Epidermal melanocyte (primary cell): ENCODE data around the gene MRPL40.
A peak's percentile ranks its signal among the peaks of the same experiment; 100 is the strongest.

Experiments used
- DNase-seq: peaks from one replicate; pipeline ENCODE4 v3.0.0; 2011; ENCODE audit warnings: low spot score; ENCODE audit not compliant: insufficient read length

Gene MRPL40

DNA sequence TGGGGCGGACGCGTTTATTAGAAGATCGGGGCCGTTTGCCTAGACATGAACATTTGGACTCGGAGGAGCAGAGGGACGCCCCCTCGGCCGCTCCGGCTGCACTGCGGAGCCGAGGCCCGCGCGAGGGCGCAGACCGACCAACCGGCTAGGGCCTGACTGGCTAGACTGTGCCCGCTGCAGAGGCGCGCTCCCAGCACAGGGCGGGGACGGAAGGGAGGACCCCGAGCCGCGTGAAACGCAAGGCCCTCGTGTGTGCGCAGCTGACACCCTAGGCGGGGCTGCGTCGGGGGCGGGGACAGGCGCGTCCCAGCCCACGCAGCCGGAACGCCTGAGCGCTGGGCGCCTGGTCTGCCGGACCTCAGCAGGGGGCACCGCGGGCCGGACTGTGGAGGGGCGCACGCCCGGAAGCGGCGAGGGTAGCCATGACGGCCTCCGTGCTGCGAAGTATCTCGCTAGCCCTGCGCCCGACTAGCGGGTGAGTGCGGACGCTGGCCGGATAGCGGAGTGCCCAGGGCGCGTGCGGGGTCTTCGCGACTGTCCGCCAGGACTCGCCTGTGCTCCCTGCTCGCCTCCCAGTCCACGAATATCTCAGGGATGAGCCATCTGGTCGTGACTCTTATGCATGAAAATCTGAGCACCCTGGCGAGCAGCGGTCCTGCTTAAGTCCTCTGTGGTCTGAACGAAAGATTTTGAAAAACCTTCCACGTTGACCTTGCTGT is at the start of gene MRPL40:
Gene MRPL40 (plus strand): TSS at position 413 of the 719 bp plus-strand sequence. CDS start 10 bp downstream, at position 423.
- peak; percentile 81 for DNase-seq

DNA sequence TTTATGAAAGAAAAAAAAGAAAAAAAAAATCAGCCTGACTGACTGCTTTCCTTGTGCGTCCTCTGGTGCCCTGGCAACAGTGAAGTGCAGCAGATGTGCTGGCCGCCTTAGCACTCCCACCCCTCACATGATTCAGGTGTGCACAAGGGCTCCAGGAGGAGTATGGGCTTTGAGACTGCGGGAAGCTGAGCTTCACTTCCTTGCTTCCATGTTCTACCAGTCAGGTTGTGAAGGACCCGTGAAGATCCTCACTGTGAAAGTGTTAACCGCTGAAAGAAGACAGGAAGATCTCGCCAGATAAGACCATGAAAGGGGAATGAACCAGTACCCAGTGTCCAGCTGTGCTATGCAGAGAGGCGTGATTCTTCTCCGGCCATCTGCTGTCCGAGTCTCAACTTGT is 49.1 kb upstream of the MRPL40 start:
- DNase-seq = no peak

DNA sequence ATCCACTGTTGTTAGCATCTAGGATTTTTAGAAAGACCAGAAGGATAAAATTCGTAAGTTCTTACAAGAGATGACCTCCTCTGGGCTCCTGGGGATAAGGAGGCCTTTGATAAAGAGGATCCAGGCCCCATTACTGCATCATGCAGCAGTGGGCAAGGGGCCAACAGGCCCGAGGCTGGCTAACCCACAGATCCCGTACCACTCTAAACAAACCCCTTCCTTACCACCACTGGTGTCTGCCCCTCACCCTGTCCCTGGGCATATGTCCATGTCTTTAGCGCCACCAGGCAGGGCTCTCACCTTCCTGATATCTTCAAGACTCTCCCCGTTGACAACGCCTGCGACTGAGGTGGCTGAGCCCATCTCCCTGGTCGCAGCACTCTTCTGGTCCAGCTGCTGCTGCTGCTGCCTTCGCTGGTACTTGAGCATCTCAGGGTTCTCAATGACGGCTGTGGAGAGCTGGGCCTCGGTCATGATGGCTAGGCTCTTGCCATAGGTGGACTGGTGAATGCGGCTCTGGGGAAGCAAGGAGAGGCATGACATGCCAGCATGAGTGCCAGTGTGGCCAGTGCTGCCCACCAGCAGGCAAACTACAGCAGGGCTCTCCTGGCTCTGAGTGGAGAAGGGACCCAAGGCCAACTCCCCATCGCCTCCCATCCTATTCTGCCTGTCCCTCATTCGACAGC is 47.0 kb upstream of the MRPL40 start:
- DNase-seq = peak; percentile 77

DNA sequence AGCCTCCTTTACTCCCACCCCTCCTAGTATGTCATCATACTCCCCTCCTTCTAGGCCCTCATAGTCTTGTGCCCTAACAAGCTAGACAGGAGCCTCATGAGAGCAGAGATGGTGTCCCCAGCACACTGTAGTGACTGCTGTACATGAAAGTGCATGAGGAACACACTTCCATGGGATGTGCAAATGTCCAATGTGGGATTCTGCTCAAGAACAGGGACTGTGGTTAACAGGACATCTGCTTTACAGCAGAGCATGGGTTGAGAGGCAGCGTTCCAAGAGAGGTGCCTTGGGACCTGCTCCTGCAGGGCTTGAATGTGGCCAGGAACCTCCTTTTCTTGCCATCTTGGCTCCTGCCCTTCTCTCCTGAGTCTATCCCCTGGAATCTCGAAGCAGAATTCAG is 46.1 kb upstream of the MRPL40 start:
- DNase-seq = no peak

DNA sequence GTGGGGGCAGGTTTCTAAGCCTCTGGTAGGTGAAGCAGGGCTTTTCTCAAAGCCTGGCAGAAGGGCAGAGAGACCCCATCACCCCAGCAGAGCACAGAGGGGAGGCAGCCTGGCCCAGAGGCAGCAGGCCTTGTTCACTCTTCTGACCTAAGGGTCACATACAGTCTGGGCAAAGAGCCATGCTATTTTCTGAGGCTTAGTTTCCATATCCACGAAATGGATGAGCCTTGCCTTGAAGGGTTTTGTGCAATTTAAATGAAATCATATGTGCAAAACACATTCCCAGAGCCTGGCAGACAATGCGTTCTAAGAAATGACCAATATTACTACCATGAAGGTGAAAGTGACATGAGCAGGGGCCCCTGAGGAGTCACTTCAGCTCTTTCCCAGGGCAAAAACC is 45.3 kb upstream of the MRPL40 start:
- DNase-seq = no peak

DNA sequence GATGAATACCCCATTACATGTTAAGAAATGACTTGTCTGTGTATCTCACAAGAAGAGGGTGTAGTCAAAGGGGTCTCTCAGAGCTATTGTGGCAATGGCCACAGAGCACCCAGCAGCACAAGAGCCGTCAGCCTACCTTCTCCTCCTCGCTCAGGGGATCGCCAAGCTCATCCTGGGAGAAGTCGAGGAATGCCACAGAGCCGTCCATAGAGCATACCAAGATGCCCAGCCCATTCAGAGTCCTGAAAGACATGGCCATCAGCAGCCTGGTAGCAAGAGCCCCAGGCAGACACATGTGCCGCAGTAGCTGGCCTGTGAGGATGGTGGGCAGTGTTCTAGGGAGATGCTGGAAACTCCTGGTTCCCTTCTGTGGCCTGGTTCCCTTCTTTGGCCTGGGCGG is 44.8 kb upstream of the MRPL40 start:
- no peak for DNase-seq

DNA sequence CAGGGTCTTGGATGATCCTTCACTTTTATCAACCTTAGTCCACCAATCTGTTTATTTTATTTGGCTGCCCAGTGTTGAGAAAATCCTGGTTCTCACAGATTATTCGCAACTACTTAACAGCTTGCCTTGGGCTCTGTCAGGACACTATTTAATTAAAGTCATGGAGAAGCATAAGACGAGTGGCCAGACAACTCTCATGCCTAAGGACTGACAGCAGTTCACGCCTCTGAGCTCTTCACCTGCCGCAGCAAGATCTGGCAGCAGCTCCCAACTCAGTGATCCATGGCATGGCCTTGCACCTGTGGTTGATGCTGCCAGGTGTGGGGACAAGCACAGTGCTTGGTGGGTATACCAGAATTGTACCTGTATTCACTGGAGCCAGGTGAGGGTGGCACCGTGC is 38.6 kb upstream of the MRPL40 start:
- DNase-seq = no peak

DNA sequence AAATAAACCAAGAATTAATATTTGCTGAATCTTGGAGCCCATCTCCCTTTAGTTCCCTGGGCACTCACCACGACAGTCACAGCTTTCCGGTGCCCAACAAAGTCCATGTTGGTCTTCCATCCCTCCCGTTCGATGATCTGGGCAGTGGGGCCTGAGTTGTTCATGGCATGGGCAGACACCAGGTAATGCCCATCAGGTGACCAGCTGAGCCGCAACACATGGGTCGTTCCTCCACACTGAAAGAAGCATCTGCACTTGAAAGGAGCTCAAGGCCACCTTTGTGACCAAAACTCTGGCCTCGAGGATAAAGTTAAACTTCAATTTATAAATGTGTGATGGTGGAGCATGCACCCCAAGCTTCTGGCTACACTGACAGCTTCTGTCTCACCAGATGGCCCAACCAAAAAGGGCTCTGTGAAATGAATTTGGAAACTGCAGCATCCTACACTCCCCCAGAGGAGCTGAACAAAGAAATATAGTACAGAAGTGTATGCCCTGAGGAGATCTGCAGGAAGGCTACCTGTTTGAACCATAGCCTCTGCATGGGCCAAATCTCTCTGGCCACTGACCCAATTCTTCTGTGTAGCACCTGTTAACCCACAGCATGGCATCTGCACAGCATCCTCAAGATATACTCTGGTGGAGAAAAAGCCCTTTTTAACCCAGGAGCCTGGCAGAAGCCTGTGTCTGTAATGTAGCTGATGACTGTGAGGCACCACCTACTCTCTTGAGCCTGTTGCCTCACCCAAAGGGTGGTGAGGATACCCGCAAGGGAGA is 37.9 kb upstream of the MRPL40 start:
- no peak for DNase-seq

DNA sequence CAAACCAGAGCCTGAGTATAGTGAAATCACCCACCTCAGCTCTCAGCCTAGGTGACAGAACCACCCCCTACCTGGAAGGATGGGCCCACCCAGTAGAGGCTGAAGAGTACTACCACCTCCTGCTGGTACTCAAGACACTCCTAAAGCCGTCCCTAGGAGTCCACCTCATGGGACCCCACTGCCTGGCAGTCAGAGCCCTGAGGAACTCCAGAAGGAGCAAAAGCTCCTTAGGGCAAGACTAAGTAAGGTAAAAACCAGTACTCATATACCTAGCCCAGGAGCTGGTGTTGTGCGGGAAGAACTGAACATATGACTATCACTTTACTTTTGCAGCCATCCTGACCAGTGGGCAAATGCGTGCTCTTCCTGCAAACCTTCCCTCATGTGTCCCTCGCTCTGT is 37.1 kb upstream of the MRPL40 start:
- no peak for DNase-seq

DNA sequence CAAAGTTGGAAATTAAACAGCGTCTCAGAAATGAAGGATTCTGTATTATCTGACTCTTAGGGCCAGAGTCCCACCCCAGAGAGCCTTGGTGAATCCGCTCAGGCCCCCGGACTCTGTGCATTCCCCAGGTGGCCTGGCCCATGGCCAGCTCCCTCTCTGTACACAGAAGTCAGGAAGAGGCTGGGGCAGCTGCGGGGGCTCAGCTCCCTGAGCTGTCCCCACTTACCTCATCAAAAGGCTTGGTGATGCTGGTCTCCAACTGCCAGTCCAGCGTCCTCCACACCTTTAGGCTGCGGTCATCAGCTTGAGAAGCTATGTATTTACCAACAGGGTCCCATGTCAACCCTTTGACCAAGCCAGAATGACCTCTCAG is 35.8 kb upstream of the MRPL40 start:
- DNase-seq = no peak

DNA sequence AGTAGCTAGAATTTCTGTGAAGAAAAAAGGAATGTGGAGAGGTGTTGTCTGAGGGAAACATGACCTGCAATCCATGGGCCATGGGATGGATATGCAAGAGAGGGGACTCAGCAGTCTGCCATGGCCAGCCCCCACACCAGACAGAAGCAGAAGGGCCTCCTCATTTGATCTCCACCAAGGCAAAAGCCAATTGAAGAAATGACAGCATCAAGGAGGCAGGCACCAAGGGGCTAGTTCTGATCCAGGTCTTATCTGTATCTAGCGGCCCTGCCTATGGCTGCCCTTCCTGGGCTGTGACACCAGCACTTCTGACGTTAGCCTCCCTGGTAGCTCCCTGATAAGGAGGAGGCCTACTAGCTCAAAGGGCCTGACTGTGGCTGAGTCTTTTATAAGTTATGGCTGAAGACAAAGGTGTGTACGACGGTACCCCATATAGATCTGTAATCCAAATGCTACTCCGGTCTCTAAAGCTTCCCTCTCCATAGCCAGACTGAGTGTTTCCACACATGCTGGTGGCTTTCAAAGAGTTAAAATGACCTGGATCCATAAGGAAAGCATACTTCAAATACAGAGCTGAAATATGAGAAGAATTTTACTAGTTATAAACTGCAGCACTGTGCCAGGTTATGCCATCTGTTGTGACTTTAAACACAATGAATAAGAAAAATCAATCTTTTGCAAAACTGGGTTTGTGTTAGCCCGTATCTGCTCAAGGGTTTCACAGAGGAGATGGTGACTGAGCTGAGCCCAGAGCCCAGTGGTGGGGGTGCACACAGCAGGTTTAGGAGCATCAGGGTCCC is 35.2 kb upstream of the MRPL40 start:
- DNase-seq = no peak

DNA sequence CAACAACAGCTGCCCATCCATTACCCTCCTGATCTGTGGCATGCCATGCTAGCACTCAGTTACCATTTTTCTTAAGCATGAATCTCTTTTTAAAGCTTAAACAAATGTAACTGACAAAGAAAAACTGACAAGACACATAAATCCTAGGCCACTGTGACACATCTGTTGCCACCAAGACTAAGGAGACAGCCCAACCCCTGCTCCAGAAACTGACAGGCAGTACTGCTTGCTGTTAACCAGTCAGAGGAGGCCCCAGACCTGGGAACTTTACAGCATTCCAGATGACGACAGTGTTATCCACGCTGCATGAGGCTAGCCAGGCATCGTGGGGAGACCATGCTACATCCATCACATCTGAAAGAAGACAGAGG is 34.6 kb upstream of the MRPL40 start:
- DNase-seq = no peak

DNA sequence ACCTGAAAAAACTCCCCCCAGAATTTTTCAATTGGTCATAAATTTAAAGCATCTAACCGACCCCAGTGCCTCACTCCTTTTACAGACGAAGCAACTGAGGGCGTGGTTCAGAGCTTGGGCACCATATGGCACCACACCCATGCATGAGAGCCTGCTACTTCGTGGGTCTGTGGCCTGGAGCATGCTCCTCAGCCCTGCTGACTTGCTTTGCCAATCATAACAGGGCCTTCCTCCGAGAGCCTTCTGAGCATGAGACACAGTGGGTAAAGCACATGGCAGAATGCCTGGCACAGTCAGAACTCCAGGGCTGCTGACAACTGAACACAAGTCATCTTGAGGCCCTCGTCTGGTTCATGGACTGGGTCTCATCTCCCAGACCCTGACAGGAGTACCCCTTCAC is 34.1 kb upstream of the MRPL40 start:
- DNase-seq = no peak

DNA sequence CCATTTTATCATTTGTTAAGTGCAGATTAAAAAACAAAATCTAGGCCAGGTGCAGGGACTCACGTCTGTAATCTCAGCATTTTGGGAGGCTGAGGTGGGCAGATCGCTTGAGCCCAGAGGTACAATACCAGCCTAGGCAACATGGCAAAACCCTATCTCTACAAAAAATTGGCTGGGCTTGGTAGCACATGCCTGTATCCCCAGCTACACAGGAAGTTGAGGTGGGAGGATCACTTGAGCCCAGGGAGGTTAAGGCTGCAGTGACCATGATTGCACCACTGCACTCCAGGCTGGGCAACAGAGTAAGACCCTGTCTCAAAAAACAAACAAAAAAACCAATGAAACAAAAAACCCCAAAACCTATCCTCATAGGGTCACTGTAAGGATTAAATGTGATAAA is 33.7 kb upstream of the MRPL40 start:
- DNase-seq = no peak

DNA sequence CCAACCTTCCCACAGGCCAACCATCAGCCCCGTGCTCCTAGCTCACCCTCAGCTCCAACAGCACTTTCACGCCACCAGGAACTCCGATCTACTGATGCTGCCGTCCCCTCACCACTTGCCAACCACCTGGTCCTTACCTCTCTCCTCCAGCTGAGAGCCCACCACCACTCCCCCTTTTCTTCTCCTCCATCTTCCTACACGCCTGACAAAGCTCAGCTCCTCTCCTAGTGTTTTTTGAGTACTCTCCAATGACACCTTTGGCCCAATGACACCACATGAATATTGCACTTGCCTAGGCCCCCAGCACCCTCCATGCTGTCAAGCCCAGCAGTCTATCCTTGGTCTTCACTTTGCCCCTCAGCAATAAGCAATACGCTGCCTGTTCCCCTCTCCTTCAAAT is 31.5 kb upstream of the MRPL40 start:
- no peak for DNase-seq

DNA sequence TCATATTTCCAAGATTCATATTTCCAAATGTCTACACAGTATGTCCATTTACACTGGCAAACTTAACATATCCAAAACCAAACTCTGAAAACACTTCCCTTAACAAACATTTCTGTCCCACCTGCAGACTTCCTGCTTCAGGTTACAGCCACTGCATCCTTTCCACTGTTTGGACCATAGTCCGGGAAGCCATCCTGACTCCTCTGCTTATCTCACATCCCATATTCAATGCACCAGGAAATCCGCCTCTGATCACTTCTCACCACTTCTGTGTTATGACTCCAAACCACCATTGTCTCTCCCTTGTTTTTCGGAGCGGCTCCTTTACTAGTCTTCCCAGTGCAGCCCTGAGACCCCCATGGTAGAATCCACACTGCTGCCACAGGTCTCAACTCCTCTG is 30.9 kb upstream of the MRPL40 start:
- DNase-seq = no peak

DNA sequence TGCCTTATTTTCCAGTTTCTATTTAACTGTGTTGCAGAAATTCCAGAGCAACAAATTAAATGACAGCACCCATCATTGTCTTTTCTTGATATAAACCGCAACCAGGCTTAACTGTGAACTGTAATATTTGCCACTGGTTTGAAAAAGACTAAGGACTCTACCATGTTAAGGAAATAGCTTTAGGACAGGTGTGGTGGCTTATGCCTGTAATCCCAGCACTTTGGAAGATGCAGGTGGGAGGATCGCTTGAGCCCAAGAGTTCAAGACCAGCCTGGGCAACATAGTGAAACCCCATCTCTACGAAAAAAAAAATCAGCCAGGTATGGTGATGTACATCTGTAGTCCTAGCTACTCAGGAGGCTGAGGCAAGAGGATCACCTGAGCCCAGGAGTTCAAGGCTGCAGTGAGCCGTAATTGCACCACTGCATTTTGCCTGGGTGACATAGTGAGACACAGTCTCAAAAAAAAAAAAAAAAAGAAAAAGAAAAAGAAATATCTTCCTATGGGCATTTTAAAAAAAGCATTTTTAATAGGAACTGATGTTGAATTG is 29.6 kb upstream of the MRPL40 start:
- no peak for DNase-seq

DNA sequence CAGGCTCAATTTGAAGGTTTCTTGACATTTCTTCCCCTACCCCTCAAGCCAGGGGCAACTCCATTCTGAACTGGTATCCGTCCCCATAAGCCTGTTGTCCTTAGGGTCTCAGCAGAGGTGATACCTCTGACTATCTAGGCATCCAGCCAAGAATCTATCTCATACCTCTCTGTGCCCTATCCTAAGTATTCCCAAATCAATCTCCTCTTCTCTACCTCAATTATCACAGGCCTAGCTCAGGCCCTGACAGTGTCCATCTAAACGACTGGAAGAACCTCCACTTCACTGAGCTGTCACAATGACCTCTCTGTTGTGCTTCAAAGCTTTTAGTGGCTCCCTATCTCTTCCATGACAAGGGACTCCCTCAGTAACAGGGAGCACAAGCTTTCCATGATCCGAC is 27.7 kb upstream of the MRPL40 start:
- no peak for DNase-seq

DNA sequence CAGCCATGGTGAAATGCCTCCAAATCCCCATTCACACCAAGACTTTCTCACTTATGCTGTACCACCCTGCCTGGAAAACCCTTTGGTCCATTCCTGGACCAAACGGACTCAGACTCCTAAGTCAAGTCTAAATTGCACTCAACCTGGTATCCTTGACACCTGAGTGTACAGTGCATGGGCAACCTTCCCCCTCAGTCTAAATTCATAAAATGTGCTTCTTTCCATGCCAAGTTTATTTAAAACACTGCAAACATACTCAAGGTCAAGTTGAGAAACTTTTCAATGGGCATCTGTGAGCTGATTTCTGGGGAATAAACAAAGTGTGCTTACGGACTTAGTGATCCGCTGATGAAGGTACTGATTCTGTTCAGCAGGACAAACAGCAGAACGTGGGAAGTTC is 27.2 kb upstream of the MRPL40 start:
- DNase-seq = no peak

DNA sequence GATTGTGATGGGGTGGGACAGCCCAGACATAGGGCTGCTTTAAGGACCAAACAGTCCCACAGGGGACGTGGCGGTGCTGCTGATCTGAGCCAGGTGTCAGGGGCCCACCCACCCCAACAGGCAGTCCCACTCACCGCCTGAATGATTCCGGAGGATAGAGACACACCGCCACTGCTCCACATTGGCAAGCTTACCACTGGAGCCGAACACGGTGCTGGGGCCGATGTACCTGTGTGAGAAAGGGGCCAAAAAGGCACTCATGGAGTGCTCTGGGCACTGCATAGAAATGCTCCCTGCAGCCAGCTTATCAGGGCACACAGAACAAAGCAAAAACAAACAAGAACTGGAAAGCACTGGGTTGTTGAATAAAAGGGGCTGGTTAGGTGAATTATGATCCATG is 26.7 kb upstream of the MRPL40 start:
- DNase-seq = no peak

DNA sequence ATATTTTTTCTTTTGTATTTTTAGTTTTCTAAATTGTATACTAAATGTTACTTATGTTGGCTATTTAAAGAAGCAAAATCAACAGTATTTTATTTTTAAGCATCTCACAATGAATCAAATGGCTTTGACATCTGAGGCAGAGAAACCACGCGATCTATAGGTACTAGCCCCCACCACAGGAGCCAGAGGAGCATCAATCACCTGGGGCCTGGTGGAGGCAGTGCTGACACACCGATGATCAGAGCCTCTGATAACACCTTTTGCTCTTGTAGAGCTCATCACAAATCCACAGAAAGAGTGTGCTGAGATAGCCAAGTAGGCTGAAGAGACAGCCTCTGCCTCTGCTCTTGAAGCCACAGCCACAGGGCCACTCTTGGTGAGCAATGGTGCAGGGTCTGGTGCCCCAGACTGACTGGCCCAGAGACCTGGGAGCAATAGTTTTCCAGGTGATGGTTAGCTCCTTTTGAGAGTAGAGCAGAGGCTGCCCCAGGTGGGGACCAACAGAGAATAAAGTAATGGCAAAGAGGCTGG is 26.0 kb upstream of the MRPL40 start:
- DNase-seq = no peak
